ENCODE data around the gene TVP23C.

TVP23C gene

DNA sequence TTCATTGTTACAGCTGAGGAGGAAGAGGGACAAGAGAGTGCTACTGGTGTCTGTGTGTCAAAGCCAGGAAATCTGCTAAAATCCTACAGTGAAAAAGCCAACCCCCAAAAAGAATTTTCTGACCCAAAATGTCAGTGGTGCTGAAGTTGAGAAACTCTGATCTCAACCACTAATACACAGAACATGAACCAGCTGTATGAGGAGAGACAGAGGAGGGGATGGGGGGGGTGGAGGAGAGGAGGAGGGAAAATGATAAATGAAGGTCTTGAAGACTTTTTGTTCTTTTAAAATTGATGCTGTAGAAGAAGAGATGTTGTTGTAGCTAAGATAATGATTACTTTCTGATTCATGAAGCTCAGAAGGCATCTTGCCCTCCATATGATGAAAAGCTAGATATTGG, 68.5 kb downstream of the TVP23C start:
- no peak for DNase-seq

DNA sequence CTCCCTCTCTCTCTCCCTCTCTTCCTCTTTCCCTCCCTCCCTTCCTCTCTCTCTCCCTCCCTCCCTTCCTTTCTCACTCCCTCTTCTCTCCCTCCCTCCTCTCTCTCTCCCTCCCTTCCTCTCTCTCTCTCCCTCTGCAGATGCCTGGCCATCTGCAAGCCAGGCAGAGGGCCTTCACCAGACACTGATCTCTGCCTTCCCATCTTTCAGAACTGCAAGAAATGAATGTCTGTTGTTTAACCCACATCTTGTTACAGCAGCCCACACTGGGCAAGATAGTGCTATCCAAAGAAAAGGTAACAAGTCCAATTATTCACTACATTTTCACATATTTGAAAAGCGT, 69.6 kb downstream of the TVP23C start:
- DNase-seq, result no peak

DNA sequence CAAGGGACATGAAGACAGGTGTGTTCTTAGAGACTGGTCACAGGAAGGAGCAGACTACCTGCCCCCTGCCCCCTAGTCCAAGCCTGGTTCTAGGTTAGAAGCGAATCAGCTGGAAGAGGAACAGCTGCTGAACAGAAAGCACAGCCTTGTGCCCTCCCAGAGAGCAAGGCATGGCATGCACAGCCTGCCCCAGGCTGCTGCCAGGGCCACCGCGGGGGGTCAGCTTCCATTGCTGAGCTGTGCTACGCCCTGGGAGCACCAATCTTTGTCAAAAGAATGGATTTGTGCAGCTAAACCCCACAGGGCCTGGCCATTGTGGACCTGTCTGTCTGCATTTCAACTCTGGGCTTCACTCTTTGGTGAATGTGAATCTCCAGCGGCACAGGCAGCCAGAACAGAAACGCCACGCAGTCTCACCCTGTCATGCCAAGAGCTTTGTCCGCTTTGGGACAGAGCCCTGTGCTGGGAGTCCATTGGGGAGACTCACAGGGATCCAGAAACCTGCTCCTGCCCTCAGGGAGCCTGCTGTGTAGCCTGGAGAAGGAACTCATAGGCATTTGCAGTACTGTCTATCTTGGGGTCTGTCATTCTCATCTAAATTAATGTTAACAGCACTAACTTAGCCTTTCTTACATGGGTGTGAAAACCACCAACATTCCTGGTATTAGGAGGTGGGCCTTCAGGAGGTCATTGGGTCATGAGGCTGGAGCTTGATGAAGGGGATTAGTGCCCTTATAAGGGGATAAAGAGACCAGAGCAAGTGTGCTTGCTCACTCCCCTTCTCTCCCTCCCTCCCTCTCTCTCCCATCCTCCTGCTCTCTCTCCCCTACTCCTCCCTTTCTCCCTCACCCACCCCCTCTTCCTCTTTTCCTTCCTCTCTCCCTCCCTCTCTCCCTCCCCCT, 70.2 kb downstream of the TVP23C start:
- DNase-seq, result no peak

DNA sequence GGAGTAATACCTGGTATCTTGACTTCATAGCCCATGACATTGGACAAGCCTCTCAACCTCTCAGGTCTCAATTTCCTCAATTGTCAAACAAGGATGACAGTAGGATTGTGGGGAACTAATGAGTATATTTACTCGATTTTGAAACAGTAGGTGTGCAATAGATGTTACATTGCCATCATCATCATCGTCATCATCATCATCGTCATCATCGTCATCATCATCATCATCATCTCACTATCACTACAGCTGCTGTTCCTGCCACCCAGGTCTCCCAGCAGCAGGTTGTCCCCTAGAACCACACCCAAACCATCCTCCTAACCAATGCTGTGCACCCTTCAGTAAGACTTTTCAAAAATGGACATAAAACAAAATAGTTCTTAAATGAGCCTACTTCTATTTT, 71.1 kb downstream of the TVP23C start:
- DNase-seq, result no peak

DNA sequence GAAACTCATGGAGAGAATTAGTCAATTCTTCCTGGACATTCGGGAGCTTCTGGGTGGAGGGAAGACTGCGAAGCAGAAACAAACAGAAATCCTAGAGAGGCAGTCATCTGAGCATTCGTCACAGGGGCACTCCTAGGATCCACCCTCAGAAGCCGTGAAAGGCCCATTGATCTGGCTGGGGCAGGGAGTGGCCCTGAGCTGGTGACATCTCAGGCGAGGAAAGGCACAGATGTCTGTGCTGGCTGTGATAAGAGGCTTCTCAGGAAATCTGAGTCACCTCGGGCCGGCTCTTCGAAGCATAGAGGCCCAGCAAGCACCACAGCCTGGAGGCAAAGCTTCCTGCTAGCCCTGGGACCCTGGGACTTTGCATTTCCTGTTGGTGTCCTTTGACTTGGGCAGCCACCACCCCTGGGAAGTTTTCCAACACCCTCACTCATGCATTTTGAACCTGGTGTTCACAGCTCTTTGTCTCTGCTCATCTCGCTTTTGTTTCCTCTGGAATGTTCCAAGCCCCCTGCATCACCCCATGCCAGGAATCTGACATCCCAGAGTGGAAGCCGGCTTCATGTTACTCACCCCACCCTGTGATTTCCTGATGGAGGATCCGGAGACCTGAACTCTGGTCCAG, 72.5 kb downstream of the TVP23C start:
- no peak for DNase-seq

DNA sequence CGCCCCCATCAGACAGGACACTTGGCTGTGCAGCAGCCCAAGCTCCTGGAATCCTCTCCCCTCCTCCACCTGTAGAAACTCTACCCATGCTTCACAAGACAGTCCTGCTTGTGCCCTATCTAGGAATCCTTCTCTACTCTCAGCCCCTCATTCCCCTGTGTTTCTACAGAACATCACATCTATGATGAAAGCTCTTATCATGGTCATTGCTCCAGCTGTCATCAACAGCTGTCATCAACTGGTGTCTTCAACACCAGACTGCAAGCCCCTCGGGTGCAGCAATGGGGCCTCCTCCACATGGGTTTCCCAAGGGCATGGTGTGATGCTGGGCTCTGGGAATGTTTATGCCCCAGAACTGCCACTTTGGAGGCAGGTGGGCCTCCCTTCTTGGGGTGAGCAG, 74.7 kb downstream of the TVP23C start:
- no peak for DNase-seq

DNA sequence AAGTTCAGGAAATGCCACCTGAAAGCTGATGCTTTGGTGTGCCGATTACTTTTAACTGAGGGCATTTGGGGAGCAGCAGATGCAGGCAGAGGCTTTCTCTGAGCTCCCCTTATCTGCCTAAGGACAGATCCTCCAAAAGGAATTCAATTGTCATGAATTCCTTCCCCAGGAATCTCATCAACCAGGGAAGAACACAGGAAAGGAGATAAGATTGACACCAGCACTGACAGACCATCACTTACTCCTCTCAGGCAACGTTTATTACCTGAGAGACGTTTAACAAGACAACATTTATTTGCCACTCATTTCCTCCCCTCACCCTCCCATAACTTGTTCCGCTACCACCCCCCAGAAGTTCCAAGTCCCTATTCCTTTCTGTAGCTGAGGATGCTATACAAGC, 78.2 kb downstream of the TVP23C start:
- DNase-seq, result no peak

DNA sequence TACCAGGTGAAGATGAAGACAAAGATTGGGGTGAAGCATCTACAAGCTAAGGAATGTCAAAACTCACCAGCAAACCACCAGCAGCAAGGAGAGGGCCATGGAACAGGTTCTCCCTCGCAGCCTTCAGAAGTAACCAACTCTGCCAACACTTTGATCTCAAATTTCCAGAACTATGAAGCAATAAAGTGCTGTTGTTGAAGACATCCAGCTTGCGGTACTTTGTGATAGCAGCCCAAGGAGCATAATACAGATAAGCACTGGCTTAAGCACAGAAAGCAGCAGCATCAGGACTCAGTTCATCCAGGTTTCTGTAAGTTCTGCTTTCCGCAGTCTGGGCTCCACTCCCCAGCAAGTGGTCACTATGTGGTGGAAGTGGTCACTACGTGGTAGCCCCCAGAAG, 79.9 kb downstream of the TVP23C start:
- DNase-seq, result no peak

DNA sequence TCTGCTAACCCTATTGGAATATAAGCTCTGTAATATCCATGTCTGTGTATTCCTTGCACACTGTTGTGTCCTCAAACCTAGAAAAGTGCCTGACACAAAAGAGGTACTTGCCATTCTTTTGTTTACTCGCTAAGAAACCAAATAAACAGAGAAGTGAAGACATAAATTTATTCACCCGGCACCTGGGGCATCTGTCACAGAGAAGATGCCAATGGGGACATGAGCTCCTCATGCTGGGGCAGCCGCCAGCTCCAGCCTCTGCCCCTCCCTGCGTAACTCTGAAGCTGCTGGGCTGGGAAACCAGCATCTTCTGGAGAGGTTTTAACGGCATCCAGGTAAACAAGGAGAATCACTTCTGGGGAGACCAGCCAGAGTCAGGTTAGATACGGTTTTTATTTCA, 80.8 kb downstream of the TVP23C start:
- DNase-seq, result no peak

DNA sequence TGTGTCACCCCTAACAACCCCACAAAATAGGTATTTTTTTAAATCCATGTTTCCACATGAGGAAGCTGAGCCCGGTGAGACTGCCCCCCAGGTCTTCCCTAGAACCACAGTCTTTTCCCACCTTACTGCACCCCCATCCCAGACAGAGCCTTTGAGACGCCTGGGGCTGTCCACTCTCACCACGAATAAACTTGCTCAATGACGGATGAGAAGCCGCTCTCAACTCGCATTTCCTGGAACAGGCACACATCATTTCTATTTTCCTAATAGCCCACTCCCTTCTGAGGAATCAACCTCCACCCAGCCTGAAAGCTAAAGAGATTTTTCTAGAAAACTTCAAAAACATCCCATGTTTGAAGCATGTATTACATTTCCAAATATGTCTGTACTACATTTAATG, 81.8 kb downstream of the TVP23C start:
- DNase-seq, result no peak

DNA sequence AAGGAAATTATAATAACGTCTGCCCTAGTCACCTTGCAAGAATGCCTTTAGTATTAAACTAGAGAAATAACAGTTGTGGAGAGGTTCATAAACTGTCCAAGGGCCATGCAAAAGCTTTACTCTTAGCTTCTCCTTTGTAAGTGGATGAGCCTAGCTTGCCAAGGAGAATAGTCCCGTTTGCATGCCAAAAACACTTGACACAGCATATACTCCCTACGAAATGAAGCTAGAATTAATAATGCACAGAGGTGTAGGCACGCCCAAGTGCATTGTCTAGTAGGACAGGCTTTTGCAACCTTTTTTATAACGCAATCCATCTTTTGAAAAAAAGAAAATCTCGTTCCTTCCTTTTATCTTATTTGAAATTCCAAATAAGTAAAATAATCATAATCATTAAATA, 83.1 kb downstream of the TVP23C start:
- no peak for DNase-seq

DNA sequence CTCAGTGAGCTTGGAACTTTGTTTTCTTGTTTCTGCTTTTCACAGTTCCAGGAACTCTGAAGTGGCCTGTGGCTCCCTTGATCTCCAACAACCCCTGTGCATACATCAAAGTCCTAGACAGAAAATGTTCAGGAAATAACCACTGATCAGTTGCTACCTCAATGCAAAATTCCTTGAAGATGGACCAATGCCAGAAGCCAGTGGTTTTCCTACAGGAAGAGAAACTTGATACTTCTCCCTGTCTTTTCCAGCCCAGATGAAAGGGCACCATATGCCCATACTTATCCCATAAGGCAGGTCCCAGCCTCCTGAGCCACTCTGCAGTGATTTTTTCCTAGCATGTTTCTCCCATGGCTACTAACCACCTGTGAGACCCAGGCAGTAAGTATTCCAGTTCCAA, 83.6 kb downstream of the TVP23C start:
- no peak for DNase-seq

DNA sequence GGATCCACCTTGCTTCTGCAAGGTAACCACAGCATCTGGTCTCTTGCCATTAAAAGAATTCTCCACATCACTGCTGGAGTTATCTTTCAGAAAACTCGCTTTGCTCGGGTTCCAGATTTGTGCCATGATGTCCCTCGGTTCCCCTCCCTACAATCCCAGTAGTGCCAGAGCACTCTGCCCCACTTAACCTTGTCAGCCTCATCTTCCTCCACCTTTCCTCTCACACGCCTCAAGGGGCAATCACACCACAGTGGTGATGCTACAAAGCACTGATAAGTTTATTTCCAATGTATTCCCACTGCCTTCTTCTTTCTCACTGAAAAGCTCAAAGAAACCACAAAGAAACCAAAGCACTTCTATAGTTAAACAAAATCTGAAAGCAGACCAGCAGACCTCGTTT, 84.4 kb downstream of the TVP23C start:
- DNase-seq, result no peak

DNA sequence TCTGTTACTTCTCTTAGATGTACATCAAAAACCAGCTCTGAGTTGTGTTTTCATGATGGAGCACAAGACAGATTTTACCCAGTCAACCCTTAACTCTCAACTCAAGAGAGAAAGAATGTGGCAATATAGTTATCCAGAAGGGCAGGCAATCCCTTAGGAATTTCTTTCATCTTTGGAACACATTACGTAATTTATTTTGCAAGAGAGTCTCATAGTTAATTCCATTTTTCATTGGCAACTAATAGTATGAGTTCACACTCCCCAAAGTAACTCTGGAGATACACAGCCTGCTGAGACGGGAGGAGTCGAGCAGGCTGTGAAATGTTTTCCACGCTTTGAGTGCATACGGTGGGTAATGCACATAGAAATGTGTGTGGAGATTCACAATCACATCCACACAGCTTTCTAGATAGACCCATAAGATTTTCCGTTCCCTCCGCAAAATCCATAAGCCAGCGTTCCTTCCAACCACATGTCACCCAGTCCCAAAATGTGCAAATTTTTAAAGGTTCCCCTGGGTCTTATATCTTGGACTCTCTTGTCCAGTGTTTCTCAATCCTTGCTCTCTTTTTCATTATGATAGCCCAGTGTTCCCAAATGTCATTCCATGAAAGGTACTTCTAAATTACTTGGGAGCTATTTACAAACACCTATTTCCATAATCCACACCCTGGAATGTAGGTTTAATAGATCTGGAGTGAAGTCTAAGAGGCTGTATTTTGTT, 87.5 kb downstream of the TVP23C start:
- DNase-seq, result no peak

DNA sequence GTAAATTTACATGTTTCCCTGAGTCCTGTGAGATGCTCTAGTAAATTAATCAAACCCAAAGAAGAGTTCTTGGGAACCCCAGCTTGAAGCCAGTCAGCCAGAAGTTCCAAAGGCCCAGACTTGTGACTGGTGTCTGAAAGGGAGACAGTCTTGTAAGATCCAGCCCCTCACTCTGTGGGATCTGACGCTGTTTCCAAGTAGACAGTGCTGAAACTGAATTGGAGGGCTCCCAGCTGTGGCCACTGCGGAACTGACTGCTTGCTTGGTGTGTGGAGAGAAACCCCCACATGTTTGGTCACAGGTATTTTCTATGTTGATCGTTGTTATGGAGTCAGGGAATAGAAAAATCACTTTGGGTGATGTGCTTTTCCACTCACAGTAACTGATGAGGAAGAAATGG, 90.4 kb downstream of the TVP23C start:
- DNase-seq, result no peak

DNA sequence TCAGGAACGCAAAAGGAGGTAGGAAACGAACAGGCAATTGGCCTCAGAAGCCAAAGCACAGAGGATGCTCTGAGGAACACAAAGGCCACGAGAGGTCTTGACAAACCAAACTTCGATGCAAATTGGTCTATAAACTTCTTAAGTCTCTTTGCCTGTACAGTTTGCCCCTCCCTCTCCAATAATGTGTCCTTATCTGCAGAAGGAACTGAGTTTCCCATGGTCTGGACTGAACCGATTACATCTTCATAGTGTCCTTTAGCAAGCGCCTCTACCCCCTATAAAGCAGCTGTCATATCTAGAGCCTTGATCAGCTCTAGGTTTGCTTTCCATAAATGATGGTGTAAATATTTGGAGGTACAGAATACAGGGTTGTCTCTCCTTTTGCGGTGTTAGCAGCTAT, 92.7 kb downstream of the TVP23C start:
- no peak for DNase-seq

DNA sequence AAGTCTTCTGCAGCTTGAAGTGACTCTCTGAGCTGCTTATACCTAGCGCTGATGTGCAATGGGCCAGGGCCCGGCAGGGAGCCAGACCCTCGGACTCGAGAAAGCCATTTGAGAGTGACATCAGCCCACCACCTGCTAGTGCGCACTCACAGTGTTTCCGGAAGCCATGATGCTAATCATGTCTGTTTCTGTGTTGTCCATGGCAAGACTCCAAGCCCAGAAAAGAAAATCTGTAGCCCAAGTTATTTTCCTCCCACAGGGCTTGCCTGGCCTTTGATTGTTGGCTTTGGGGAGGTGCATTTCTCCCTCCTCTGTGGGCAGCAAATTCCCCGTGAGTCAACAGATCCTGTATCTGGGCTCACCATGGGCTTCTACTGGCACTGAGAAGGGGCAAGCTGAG, 94.0 kb downstream of the TVP23C start:
- no peak for DNase-seq

DNA sequence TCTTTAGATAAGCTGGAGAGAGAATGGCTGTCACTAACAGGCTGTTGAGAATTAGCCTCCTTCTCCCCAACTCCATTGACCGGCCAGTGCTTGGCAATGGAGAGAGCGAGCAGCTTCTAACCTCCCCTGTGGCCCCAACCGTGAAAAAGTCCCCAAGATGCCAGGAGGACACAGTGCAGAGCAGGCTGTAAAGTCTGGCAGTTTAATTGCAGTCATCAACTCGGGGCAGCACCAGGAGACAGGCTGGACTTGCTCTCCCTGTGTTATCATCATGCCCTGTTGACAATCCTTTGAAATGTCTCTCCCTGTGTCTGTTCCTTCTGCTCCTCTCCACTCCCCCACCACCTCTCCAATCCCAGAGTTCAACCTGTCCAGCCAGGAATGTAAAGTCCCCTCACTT, 95.2 kb downstream of the TVP23C start:
- DNase-seq, result no peak

DNA sequence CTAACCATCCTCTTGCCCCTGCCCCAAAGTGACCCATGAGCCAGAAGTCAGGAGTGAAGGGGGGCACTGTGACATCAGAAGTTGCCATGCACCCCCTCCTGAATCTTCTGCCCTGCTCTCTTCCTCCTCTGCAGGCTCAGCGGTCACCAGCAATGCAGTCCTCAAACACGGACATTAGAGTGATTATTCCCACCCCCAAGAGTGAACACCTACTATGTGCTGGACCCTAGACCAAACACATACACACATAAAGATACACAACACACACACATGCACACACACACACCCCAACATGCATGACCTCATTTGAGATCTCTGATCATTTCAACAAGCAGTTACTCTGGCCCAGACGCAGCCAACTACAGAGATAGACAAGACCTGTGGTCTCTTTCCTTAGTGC, 95.7 kb downstream of the TVP23C start, which contains the start of gene CDRT4:
TSS of gene CDRT4 (minus strand) at position 30 of the 400 bp plus-strand sequence. CDS start 27,383 bp downstream, outside the sequence.
- DNase-seq, result no peak

DNA sequence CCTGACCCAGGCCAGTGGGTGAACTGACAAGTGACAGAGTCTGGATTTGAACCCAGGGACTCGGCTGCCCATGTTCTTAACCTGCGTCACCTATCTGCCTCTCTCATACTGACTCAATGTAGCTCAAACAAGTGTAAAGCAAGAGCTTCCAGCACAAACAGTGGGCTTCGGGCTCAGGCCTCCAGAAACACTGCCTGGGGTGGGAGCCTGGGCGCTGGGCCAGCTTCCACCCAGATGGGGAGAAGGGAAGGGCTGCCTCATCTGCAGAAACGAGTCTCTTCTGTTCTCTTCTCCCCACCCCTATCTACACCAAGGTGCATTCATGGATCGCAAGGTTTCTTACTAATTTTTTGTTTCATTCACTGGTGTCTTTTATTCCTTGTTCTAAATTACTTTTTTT, 97.2 kb downstream of the TVP23C start:
- no peak for DNase-seq

DNA sequence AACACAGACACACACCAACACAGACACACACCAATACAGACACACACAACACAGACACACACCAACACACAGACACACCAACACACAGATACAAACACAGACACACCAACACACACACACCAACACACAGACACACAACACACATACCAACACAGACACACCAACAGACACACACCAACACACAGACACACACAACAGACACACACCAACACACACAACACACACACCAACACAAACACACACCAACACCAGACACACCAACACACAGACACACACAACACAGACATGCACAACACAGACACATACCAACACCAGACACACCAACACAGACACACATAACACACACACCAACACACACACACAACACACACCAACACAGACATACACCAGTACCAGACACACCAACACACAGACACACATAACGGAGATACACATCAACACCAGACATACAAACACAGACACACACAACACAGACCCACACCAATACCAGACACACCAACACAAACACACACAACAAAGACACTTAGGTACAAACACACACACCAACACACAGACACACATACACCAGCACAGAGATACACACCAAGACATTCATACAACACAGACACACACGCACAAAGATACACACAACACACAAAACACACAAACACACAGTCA, 98.1 kb downstream of the TVP23C start:
- DNase-seq, result no peak

DNA sequence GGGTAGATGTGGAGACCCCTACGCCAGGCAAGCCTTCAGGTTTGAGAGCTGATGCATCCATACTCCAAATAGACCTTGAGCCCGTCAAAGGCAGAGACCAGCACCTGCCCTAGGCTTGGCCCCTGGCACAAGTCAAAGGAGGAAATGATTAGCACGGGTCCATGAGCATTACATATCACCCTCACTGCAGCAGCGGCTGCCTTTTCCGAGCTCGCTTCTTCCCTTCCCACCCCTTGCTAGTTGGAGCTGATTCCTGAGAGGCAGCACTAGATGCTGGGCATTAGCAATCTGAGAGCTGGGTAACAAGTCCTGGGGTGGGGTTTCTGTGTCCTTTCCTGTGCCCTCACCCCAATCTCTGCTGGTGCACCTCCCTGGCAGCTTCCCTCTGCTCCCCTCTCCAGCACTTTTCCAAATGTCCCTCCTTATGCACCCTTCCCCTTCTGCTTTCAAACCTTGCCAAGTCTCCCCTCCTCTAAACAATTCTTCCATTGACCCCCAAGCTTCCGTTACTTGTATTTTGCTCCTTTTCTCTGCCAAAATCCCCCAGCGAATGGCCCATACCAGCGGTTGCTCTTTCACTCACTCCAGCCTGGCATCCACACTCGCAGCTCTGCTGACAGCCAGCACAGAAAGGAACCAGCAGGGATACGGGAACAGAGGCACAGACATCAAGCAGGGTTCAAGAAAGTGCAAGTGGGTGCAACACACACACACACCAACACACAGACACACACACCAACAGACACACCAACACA, 98.9 kb downstream of the TVP23C start:
- DNase-seq, result no peak

Measured in activated CD4-positive, alpha-beta T cell treated with anti-CD3 and anti-CD28 coated beads, Interleukin-2, amount 50 U/mL, for 4 hours (primary cell).